ENCODE results near the gene GABBR2.

Gene GABBR2

DNA sequence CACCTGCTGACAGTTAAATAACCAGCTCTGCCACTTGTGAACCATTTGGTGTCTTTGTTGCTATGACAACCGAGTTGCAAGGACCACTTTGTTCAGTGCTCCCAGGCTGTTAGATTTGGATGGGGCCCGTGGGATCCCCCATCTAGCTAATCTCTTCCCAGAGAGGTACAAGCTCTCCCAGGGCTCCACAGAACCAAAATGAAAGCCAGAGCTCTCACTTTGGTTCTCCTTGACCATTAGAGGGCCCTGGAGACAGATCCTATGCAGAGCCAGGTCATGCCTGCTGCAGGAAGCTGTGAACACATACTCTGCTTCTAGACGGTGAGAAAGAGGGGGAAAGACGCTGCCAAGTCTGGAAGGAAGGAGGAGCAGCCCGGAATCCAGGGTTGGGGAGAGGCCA, 224.6 kb downstream of the GABBR2 start:
- Mint-ChIP-seq H3K27me3 (ENCODE audit: low read depth) (peaks cover 33% of the 10 kb centered on the region), H3K9me3 (no peaks in the 10 kb centered on the region)

DNA sequence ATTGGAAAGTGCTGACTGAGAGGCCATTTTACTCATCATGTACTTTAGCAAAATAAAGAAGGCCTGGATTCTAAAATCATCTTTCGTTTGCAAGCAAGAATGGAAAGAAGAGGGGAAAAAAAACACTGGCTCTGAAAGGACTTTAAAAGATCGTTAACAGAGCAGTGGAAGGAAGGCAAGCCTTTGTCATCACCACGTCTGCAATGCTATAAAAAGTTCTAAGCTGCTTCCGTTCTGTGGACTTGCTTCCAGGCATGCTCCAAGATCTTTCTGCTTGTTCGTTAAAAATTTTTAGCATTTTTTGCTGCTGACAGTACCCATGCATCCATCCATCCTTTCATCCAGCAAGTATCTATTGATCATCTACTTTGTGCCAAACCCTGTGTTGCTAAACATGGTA, 226.5 kb downstream of the GABBR2 start:
- TF ChIP-seq, protein P1, sequence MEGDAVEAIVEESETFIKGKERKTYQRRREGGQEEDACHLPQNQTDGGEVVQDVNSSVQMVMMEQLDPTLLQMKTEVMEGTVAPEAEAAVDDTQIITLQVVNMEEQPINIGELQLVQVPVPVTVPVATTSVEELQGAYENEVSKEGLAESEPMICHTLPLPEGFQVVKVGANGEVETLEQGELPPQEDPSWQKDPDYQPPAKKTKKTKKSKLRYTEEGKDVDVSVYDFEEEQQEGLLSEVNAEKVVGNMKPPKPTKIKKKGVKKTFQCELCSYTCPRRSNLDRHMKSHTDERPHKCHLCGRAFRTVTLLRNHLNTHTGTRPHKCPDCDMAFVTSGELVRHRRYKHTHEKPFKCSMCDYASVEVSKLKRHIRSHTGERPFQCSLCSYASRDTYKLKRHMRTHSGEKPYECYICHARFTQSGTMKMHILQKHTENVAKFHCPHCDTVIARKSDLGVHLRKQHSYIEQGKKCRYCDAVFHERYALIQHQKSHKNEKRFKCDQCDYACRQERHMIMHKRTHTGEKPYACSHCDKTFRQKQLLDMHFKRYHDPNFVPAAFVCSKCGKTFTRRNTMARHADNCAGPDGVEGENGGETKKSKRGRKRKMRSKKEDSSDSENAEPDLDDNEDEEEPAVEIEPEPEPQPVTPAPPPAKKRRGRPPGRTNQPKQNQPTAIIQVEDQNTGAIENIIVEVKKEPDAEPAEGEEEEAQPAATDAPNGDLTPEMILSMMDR (IDR thresholded peaks at IDR 0.05; ENCODE audit: unreplicated experiment in 3 of 3), result no peak
- Mint-ChIP-seq H3K27ac (no peak overlapping the region), H3K27me3 (ENCODE audit: low read depth) (peaks cover 44% of the 10 kb centered on the region), H3K4me3 (no peak overlapping the region), H3K36me3 (ENCODE audit: low read depth) (no peaks in the 10 kb centered on the region), H3K4me1 (peaks cover 8% of the 10 kb centered on the region), H3K9me3 (no peaks in the 10 kb centered on the region)

More for the DNA sequence above, 224.6 kb downstream of the GABBR2 start:
- no peak overlapping the region for H3K27ac Mint-ChIP-seq
- TF ChIP-seq, protein P1 (IDR thresholded peaks at IDR 0.05; ENCODE audit: unreplicated experiment in 3 of 3), result no peak
- no peaks in the 10 kb centered on the region for H3K36me3 Mint-ChIP-seq (ENCODE audit: low read depth)
- H3K4me3 Mint-ChIP-seq, result no peak overlapping the region
- H3K4me1 Mint-ChIP-seq, result no peaks in the 10 kb centered on the region

DNA sequence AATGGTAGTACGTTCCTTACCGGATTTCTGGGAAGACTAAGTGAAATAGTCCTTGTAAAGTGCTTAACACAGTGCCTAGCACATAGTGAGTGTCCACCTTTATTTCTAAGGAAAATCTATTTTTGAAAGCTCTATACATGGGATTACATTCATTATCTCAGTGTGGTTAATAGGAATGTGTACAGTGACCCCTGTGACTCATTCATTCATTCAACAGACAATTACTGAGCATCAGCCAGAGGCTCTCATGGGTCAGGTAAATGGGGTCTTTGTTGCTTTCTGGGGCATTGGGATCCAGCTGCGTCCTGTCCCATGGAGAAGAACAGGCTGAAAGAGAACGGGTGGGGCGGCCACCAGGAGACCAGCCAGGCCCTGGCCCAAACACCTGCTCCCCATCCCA, 227.1 kb downstream of the GABBR2 start:
- no peaks in the 10 kb centered on the region for H3K9me3 Mint-ChIP-seq
- no peak overlapping the region for H3K4me3 Mint-ChIP-seq
- H3K36me3 Mint-ChIP-seq (ENCODE audit: low read depth), result no peaks in the 10 kb centered on the region
- H3K4me1 Mint-ChIP-seq, result peaks cover 8% of the 10 kb centered on the region
- H3K27ac Mint-ChIP-seq, result no peak overlapping the region
- TF ChIP-seq, protein P1 (IDR thresholded peaks at IDR 0.05; ENCODE audit: unreplicated experiment in 3 of 3), result no peak
- peaks cover 46% of the 10 kb centered on the region for H3K27me3 Mint-ChIP-seq (ENCODE audit: low read depth)

DNA sequence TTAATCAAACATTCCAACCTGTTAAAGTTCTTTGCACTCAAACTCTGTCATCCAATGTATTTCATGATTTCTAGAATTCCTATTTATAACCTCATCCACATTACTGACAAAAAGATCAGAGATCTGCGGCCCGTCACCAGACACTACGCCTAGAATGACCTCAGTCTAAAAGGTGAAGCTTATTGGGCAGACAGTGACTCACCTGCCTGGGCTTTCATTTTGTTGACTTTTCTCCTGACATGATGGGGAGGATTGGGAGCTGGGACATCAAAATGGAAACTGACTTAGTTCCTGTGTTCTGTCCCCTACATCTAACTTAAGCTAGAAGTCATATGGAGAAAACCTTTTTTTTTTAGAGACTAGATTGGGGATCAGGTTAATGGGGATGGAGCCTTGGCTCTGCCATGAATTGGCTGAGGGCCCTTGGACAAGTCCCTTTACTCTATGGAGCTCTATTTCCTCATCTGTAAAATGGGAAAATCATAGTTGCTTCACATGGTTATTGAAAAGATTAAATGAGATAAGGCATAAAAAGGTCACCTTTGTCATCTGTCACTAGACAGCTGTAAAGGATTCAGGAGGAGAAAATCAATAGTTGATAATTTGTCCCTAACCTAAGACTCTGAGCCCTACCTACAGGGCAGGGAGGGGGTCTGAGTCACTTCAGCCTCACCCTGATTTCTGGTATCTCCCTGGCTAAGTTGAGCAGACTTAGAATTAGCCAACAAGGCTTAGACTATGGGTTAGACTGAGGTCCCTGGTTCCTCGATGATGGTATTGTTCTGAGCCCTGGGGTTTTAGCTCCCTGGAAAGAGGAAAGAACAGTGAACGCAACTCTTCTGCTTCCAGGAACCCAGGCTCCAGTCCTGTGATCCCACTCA, 228.5 kb downstream of the GABBR2 start:
- Mint-ChIP-seq H3K27ac (no peak overlapping the region), H3K9me3 (no peaks in the 10 kb centered on the region), H3K36me3 (ENCODE audit: low read depth) (no peaks in the 10 kb centered on the region), H3K27me3 (ENCODE audit: low read depth) (peaks cover 38% of the 10 kb centered on the region), H3K4me1 (peaks cover 8% of the 10 kb centered on the region), H3K4me3 (no peak overlapping the region)
- TF ChIP-seq, protein P1 (IDR thresholded peaks at IDR 0.05; ENCODE audit: unreplicated experiment in 3 of 3), result no peak

DNA sequence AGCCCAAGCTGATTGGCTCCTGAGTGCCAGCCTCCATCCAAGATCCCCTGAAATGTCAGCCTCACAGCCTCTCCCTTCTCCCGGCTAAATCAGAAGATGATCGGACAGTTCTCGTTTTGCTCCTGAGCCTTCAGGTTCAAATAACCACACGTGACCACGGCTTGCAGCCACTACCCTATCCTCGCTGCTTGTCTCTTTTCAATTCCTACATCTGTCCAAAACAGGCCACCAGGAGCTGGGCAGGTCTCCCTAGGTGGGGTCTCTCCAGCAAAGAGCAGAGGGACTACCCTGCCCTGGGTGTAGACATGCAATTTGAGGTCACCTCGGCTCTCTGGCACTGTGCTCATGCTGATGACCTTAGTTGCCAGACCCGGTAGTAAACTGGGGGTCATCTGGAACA, 229.3 kb downstream of the GABBR2 start:
- Mint-ChIP-seq H3K9me3 (no peaks in the 10 kb centered on the region), H3K27ac (no peak overlapping the region), H3K4me3 (no peak overlapping the region), H3K36me3 (ENCODE audit: low read depth) (no peaks in the 10 kb centered on the region), H3K4me1 (peaks cover 8% of the 10 kb centered on the region), H3K27me3 (ENCODE audit: low read depth) (peaks cover 36% of the 10 kb centered on the region)
- TF ChIP-seq, protein P1 (IDR thresholded peaks at IDR 0.05; ENCODE audit: unreplicated experiment in 3 of 3), result no peak

DNA sequence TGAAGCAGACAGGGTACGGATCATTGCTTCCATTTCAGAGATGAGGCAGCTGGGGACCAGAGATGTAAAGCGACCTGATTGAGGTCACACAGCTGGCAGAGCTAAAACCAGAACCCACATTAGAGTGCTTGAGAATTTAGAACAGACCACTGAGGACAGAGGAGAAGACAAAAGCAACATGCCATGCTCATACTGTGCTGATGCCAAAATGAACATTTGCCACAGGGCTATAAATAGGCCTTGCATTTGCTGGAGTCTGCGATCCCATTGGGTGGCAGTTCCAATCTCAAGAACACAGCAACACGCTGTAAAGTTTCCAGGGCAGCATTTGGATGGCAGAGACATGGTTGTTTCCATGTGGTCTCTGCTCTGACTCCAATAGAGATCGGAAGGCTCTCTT, 230.9 kb downstream of the GABBR2 start:
- H3K4me3 Mint-ChIP-seq, result no peak overlapping the region
- H3K4me1 Mint-ChIP-seq, result peaks cover 8% of the 10 kb centered on the region
- no peak overlapping the region for H3K27ac Mint-ChIP-seq
- TF ChIP-seq, protein P1 (IDR thresholded peaks at IDR 0.05; ENCODE audit: unreplicated experiment in 3 of 3), result no peak
- H3K27me3 Mint-ChIP-seq (ENCODE audit: low read depth), result peaks cover 31% of the 10 kb centered on the region
- no peaks in the 10 kb centered on the region for H3K9me3 Mint-ChIP-seq
- no peaks in the 10 kb centered on the region for H3K36me3 Mint-ChIP-seq (ENCODE audit: low read depth)
